GM12872 (cell line): ENCODE data around the gene LYST.

ENCODE experiments used
- TF ChIP-seq, protein P1 (sequence below): IDR thresholded peaks from 3 replicates; pipeline ENCODE4 v1.5.1; 2011; ENCODE audit warnings: low read depth, mild to moderate bottlenecking, low read length, moderate library complexity; ENCODE audit not compliant: insufficient read depth

The LYST gene

GRCh38 chr1:235781807-235782206, 84.9 kb downstream of the LYST start:
- TF ChIP-seq, protein P1, sequence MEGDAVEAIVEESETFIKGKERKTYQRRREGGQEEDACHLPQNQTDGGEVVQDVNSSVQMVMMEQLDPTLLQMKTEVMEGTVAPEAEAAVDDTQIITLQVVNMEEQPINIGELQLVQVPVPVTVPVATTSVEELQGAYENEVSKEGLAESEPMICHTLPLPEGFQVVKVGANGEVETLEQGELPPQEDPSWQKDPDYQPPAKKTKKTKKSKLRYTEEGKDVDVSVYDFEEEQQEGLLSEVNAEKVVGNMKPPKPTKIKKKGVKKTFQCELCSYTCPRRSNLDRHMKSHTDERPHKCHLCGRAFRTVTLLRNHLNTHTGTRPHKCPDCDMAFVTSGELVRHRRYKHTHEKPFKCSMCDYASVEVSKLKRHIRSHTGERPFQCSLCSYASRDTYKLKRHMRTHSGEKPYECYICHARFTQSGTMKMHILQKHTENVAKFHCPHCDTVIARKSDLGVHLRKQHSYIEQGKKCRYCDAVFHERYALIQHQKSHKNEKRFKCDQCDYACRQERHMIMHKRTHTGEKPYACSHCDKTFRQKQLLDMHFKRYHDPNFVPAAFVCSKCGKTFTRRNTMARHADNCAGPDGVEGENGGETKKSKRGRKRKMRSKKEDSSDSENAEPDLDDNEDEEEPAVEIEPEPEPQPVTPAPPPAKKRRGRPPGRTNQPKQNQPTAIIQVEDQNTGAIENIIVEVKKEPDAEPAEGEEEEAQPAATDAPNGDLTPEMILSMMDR = no peak

DNA sequence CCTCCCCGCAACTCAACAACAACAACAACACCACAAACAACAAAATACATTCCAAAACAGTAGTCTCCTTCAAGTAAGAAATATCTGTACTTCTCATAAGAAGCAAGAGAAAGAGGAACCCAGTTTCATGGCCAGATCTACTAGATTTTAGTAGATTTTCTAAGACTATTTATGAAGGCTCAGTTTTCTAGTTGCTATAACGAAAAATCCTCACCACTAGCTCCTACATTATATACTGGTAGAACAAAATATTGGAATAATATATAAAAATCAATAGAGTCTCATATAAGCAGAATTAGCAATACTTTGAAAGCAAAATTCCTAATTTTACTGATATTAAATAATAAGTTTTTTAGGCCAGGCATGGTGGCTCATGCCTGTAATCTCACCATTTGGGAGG, 86.9 kb downstream of the LYST start:
- TF ChIP-seq, protein P1 = no peak

DNA sequence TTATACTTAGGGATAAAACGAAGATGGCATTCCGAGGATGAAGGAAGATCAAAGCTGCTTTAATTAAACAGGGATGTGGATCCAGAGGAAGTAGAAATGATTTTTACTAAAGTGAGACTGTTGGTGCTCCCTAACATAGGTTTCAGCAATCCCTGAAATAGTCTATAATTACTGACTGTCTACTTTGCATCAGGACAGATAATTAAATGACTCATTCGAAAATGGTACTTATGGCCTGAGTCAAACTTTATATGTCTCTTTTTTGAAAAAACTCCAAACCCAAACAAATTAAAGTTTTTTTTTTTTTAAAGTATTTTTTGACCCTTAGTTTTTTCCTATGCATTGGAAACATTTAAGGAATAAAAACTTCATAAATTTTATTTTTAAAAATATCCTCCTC, 90.3 kb downstream of the LYST start:
- TF ChIP-seq, protein P1 = no peak

DNA sequence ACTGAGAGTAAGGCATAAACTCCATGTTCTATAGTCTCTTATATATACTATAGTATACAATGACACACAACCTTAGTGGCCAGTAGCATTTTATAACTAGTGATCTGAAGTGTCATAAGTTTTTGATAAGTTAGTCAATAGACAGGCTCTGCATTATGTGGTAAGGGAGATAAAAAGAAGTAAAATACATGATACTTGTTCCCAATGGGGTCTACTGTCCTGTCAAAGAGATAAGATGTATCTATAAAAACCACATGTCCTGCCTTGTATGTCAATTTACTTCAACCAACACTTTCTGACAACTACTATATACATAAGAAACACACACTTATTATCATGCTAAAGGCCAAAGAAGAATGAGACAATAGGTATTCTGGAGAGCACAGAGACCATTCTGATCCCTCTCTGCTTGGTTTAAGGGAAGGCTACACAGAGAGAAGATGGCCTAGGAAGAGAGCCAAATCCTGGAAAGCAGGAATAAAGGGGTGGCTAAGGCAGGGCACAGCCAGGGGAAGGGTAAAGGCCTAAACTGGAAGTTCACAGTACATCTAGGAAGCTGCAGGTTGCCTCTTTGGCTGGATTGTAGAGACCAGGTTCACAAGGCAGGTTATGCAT, 91.4 kb downstream of the LYST start:
- TF ChIP-seq, protein P1 = no peak

DNA sequence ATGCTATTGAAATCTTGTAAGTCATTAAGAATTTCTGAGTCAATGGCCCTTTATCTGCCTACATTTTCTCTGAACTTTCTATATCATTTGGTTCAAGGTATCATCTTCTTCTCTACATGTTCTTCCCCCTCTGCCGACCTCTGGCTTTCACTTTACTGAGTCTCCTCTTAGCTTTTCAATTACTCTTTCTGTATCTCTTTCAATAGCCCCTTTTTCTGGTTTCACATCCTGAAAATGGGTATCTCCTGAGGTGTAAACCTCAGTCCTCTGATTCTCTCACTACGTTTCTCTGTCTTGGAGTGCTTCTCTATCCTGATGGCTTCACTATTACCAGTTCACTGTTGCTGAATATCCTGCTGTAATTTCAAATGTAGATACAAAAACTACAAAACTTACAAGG, 98.9 kb downstream of the LYST start:
- TF ChIP-seq, protein P1 = no peak

- TF ChIP-seq, protein P1 = no peak
These were observed 99.9 kb downstream of the LYST start for GRCh38 chr1:235766794-235767285.

- TF ChIP-seq, protein P1 = no peak
These were observed 102.7 kb downstream of the LYST start for GRCh38 chr1:235763962-235764361.
